HG02981 (cell line): Measurements from ENCODE around the gene C17orf50.
"Not testable (repeated sequence)": the region's sequence is repeated elsewhere in the genome, so short reads cannot be mapped to it uniquely, and the experiment has no call there.

Experiments
- ATAC-seq: cut with Tn5 transposase; IDR thresholded peaks from one replicate; pipeline ENCODE4 v1.9.1; 2021; ENCODE audit warnings: mild to moderate bottlenecking, moderate library complexity; ENCODE audit not compliant: unreplicated experiment

The C17orf50 gene

GRCh38 chr17:35751541-35751940, 9.1 kb upstream of the C17orf50 start:
- ATAC-seq = not testable (repeated sequence)

- no peak for ATAC-seq
Observed at GRCh38 chr17:35752471-35752870, 8.2 kb upstream of the C17orf50 start.

- no peak for ATAC-seq
Observed at GRCh38 chr17:35752945-35753764, 7.5 kb upstream of the C17orf50 start, which contains the start of gene GAS2L2. Gene GAS2L2, minus strand, starts transcription at chr17:35753239. Its CDS starts 389 bp downstream, at chr17:35752850.

- ATAC-seq = no peak
Observed at GRCh38 chr17:35757243-35757642, 3.4 kb upstream of the C17orf50 start.

- no peak for ATAC-seq
Observed at GRCh38 chr17:35761601-35762000, 914 bp downstream of the C17orf50 start.

GRCh38 chr17:35763767-35764122, 3.1 kb downstream of the C17orf50 start:
- ATAC-seq = no peak

- ATAC-seq = peak; percentile 83
Observed at GRCh38 chr17:35764123-35764991, 3.7 kb downstream of the C17orf50 start.

- no peak for ATAC-seq
Observed at GRCh38 chr17:35765086-35765710, 4.5 kb downstream of the C17orf50 start.

GRCh38 chr17:35765756-35766488, 5.2 kb downstream of the C17orf50 start:
- no peak for ATAC-seq

- no peak for ATAC-seq
Observed at GRCh38 chr17:35766489-35766877, 5.8 kb downstream of the C17orf50 start.

GRCh38 chr17:35766903-35767510, 6.3 kb downstream of the C17orf50 start:
- ATAC-seq = no peak

GRCh38 chr17:35768797-35769196, 8.1 kb downstream of the C17orf50 start:
- no peak for ATAC-seq

- ATAC-seq = no peak
Observed at GRCh38 chr17:35769895-35770486, 9.3 kb downstream of the C17orf50 start.

- no peak for ATAC-seq
Observed at GRCh38 chr17:35773129-35773528, 12.4 kb downstream of the C17orf50 start.

- ATAC-seq = no peak
Observed at GRCh38 chr17:35773679-35774425, 13.2 kb downstream of the C17orf50 start.

GRCh38 chr17:35774499-35774898, 13.8 kb downstream of the C17orf50 start:
- no peak for ATAC-seq

- ATAC-seq = no peak
Observed at GRCh38 chr17:35775039-35775438, 14.4 kb downstream of the C17orf50 start.

GRCh38 chr17:35775583-35775982, 14.9 kb downstream of the C17orf50 start:
- no peak for ATAC-seq

- no peak for ATAC-seq
Observed at GRCh38 chr17:35778641-35779196, 18.0 kb downstream of the C17orf50 start.
